Measurements from ENCODE around the gene ARMC6.

GRCh38 chr19:19068659-19069654, 35.6 kb downstream of the ARMC6 start:
- TF ChIP-seq, protein P1, sequence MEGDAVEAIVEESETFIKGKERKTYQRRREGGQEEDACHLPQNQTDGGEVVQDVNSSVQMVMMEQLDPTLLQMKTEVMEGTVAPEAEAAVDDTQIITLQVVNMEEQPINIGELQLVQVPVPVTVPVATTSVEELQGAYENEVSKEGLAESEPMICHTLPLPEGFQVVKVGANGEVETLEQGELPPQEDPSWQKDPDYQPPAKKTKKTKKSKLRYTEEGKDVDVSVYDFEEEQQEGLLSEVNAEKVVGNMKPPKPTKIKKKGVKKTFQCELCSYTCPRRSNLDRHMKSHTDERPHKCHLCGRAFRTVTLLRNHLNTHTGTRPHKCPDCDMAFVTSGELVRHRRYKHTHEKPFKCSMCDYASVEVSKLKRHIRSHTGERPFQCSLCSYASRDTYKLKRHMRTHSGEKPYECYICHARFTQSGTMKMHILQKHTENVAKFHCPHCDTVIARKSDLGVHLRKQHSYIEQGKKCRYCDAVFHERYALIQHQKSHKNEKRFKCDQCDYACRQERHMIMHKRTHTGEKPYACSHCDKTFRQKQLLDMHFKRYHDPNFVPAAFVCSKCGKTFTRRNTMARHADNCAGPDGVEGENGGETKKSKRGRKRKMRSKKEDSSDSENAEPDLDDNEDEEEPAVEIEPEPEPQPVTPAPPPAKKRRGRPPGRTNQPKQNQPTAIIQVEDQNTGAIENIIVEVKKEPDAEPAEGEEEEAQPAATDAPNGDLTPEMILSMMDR (IDR thresholded peaks at IDR 0.05): no peak
- peak in 1 of 2 donors; percentile 10 for TF ChIP-seq POLR2A (IDR thresholded peaks at IDR 0.05)
